ENCODE data around the gene PRKD2.
A peak's percentile ranks its signal among the peaks of the same experiment; 100 is the strongest.
"Not testable (repeated sequence)": the region's sequence is repeated elsewhere in the genome, so short reads cannot be mapped to it uniquely, and the experiment has no call there.

PRKD2 gene

DNA sequence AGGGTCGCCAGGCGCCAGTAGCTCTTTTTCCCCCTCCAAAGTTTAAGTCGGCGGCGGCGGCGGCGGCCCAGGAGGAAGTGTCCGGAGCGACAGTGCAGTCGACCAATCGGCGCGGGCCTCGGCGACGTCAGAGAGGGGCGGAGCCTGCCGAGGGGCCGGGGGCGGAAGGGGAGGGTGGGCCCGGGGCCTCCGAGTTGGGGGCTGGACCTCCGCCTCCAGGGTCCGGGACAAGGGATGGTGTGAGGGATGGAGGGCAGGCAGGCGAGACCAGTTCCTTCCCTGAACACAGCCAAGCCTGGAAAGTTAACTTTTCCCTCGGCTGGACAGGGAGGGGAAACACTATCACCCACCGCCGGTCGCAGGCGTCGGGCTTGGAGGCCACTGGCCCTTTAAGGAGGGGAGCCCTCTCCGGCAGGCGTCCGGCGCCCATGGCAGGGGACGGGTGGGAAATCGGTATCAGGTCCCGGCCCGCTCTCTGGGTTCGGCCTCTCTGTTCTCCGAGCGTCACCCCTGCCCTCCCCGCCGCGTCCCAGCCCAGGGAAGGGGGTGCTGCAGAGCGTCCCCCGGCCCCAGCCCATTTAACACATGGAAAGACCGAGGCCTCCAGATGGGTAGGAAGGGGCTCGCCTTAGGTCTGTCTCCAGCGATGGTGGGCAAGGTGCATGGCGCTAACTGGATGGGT lies at the start of gene PRKD2:
Gene PRKD2 (minus strand): TSS at position 81 of the 682 bp plus-strand sequence. CDS start 744 bp downstream, outside the sequence.
- peak; percentile 82 for DNase-seq (ENCODE audit: low read depth)

DNA sequence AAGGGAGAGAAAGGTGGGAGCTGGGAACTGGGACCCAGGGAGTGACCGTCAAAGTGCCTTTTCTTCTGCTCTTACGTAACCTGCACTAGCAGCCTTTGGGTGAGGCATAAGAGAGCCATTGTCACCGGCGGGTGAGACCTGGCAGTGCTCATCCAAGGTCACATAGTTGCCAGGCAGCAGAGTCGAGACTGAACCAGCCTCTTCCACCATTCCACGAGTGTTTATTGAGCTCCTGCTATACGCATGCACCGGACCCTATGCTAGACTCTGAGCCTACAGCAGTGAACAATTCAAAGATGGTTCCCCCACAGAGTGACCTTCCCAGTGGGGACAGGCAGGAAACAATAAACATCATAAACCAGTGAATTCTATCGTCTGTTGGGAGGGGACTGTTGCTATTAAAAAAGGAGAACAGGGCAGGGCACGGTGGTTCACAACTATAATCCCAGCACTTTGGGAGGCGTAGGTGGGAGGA lies 47.9 kb upstream of the PRKD2 start:
- no peak for DNase-seq (ENCODE audit: low read depth)

DNA sequence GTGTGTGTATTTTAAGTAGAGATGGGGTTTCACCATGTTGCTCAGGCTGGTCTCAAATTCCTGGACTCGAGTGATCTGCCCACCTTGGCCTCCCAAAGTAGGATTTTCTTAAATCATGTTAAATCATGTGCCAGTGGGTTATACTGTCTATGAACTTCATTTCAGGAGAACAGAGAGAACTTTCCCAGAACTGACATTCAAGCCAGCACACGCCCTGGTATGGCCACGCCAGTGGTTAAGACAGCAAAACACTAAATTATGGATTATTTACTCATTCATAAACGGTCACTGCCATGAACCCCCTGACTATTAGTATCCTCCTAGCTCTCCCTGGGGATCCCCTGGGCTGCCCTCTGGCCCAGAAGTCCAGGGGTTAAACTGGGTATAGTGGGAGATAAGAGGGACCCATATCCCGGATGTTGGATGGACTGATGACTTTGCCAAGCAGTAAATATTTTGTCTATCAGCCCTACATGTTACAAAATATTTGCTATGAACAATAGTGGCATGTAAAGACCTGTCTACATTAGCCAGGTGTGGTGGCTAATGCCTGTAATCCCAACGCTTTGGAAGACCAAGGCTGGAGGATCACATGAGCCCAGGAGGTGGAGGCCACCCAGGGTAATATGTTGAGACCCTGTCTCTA lies 45.5 kb upstream of the PRKD2 start:
- no peak for DNase-seq (ENCODE audit: low read depth)

DNA sequence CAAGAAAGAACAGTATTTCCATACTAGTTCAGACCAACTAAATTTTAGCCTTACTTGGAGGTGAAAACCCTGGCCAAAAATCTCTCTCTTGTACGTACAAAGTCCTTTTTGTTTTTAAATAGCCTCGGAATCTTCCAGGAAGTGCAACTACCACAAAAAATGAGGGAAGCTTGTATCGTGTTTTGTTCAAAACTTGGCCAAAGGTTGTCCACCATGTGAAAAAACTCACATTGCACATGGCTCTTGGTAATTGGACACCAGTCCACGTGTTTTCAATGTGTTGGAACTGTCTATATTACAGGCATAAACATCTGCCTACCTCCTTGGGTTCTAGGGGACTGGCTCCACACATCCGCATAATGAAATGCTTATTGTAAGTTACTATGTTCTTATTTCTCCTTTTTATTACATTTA lies 44.5 kb upstream of the PRKD2 start:
- no peak for DNase-seq (ENCODE audit: low read depth)

- not testable (repeated sequence) for DNase-seq (ENCODE audit: low read depth)
Measured at GRCh38 chr19:46760897-46761296, 44.0 kb upstream of the PRKD2 start.

DNA sequence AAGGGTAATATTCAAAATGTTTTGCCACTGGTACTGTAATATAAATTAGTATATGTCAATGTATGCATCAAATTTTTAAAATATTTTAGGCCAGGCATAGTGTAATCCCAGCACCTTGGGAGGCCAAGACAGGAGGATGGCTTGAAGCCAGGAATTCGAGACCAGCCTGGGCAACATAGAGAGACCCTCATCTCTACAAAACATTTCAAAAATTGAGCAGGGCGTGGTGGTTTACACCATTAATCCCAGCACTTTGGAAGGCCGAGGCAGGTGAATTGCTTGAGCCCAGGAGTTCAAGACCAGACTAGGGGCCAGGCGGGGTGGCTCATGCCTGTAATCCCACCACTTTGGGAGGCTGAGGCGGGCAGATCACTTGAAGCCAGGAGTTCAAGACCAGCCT lies 43.4 kb upstream of the PRKD2 start:
- DNase-seq (ENCODE audit: low read depth), result no peak

GRCh38 chr19:46759817-46760333 lies 43.0 kb upstream of the PRKD2 start:
- no peak for DNase-seq (ENCODE audit: low read depth)

GRCh38 chr19:46759206-46759605 lies 42.3 kb upstream of the PRKD2 start:
- no peak for DNase-seq (ENCODE audit: low read depth)

DNA sequence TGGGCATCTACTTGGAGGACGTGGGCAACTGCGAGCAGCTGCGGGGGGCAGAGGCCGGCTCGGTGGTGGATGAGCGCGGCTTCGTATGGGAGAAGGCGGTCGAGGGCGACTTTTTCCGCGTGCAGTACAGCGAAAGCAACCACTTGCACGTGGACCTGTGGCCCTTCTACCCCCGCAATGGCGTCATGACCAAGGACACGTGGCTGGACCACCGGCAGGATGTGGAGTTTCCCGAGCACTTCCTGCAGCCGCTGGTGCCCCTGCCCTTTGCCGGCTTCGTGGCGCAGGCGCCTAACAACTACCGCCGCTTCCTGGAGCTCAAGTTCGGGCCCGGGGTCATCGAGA lies 39.6 kb upstream of the PRKD2 start:
- DNase-seq (ENCODE audit: low read depth), result no peak

DNA sequence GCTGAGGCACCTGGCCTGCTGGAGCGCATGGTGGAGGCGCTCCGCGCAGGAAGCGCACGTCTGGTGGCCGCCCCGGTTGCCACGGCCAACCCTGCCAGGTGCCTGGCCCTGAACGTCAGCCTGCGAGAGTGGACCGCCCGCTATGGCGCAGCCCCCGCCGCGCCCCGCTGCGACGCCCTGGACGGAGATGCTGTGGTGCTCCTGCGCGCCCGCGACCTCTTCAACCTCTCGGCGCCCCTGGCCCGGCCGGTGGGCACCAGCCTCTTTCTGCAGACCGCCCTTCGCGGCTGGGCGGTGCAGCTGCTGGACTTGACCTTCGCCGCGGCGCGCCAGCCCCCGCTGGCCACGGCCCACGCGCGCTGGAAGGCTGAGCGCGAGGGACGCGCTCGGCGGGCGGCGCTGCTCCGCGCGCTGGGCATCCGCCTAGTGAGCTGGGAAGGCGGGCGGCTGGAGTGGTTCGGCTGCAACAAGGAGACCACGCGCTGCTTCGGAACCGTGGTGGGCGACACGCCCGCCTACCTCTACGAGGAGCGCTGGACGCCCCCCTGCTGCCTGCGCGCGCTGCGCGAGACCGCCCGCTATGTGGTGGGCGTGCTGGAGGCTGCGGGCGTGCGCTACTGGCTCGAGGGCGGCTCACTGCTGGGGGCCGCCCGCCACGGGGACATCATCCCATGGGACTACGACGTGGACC lies 39.1 kb upstream of the PRKD2 start:
- DNase-seq (ENCODE audit: low read depth), result no peak

GRCh38 chr19:46755077-46755852 lies 38.4 kb upstream of the PRKD2 start:
- DNase-seq (ENCODE audit: low read depth), result no peak

- DNase-seq (ENCODE audit: low read depth), result peak; percentile 39
Measured at GRCh38 chr19:46753420-46754155, 36.7 kb upstream of the PRKD2 start.

GRCh38 chr19:46748325-46749109 lies 31.6 kb upstream of the PRKD2 start:
- peak; percentile 61 for DNase-seq (ENCODE audit: low read depth)

DNA sequence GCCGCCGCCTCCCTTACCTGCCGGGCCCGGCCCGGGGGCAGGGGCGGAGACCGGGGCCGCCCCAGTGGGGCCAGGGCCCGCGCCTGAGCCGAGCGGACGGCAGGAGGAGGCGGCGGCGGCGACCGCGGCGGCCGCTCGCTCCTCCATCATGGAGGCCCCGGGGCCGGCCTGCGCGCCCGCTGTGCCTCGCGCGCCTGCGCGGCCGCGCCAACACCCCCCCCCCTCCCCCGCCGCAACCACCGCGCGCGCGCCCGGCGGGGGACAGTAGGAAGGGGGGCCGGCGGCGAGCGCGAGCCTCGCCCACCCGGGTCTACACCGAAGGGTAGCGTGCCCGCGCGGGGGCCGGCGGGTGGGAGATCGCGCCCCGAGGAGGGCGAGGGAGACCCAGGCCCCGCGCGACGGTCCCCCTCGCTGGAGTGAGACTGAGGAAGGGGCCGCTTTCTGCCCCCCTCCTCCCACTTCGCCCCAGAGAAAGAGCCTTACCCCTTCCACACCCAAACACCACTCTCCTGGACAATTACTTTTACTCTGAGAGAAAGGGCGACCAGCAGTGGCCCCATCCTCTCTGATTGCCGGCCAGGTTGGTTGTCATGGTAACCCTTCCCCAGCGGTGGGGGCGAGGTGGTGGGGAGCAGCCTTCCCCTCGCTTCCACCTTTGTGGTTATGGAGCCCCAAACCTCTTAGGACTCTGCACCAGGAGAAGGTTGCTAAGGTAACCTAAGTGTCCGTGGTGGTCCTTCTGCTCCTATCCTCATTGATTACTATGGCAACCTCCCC lies 29.6 kb upstream of the PRKD2 start, which contains the start of gene STRN4:
Gene STRN4 (minus strand): TSS at position 170 of the 777 bp plus-strand sequence. CDS start 20 bp downstream, at position 150.
- peak; percentile 47 for DNase-seq (ENCODE audit: low read depth)

DNA sequence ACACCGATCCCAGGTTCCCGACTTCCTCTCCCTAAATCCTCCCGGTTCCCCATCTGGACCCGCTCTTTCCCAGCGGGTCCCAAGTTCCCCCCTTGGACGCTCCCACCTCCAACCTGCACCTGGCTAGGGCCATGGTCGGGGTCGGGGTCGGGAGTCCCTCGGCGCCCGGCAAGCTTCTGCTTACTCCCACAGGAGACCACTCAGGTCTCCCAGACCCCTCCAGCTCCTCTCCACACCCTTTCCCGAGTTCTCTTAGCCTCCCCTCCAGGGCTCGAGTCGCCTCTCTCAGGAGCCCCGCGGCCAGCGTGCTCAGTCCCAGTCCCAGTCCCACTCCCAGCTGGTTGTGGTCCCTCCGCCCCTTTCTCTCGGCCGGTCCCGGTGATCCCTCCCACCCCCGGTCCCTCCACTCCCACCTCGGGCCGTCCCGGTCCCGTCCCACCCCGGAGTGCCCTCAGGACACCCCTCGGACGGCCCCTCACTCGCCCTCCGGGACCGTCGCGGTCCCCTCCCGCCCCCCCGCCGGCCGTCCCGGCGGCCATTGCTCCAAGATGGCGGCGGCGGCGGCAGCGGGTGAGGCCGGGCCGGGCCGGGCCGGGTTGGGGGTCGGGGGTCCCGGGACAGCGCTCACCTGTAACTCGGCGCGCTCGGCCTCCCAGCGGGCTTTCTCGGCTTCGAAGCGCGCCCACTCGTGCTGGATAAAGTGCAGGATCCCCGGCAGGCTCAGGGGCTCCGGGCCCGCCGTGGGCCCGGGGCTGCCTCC lies 28.8 kb upstream of the PRKD2 start, which contains the start of gene FKRP:
Gene FKRP (plus strand): TSS at position 537 of the 760 bp plus-strand sequence. CDS start 9,394 bp downstream, outside the sequence.
- no peak for DNase-seq (ENCODE audit: low read depth)

DNA sequence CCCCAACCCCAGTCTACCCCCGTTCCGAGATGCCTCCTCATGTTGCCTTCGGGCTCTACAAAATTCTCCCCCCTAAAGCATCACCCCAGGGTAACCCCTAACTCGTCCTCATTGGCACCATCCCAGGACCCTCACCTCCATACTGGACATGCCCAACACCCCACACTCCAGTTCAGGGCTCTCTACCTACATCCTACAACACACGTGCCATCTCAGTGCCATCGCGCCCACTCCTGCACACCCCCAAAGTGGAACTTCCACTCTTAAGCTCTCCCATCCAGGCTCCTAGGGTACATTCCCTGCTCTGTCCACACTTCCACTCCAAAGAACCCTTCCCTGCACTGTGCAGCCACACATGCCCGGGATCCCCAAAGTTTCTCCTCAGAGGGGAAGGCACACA lies 28.1 kb upstream of the PRKD2 start:
- DNase-seq (ENCODE audit: low read depth), result no peak

DNA sequence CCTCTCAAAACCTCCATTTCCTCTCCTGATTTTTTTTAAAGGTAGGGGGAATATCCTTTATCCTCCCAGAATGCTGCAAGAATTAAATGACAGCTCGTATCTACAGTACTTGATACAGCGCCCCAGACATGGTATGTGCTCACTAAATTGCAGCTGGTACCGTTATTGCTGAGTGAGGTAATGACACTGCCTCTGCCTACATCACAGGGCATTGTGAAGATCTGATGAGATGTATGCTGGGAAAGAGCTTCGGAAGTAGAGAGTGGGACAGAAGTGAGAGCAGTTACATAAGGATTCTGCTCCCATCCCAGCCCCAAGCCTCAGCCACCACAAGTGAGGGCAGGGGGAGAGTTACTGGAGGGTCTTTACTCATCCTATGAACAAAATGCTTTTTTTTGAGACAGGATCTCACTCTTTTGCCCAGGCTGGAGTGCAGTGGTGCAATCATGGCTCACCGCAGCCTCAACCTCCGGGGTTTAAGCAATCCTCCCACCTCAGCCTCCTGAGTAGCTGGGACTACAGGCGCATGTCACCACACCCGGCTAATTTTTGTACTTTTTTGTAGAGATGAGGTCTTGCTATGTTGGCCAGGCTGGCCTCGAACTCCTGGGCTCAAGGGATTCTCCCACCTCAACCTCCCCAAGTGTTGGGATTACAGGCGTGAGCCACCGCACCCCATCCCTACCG lies 27.2 kb upstream of the PRKD2 start:
- DNase-seq (ENCODE audit: low read depth), result no peak

- DNase-seq (ENCODE audit: low read depth), result no peak
Measured at GRCh38 chr19:46742926-46743480, 26.1 kb upstream of the PRKD2 start.

All from stimulated activated CD4-positive, alpha-beta T cell treated with anti-CD3 and anti-CD28 coated beads, Interleukin-2, amount 100 ng/mL, for 4 hours (primary cell).